ENCODE measurements around the gene MYO1A.
"Not testable (repeated sequence)": the region's sequence is repeated elsewhere in the genome, so short reads cannot be mapped to it uniquely, and the experiment has no call there.

MYO1A gene

DNA sequence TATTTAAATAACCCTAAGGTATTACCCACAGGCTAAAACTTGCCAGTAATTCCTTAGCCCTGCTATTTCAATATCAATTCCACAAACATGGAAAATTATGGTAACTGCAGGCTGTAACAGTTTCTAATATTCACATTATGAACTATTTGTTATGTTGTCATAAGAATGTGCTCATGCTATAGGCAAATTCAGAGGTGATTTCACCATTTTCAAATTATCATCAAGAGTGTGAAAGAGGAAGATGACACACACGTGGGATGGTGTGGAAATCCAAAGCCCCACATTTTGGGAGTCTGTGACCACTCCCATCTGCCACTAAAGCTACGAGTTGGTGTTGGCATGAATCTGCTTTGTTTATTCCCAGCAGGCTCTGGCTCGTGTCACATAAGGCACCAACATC, 5.9 kb upstream of the MYO1A start:
- DNase-seq (no peak), ATAC-seq (ENCODE audit: insufficient read depth, low read depth) (no peak)
- no peaks in the 10 kb centered on the region for H3K79me2 ChIP-seq (ENCODE audit: insufficient read depth, low read length)
- TF ChIP-seq, protein P1, sequence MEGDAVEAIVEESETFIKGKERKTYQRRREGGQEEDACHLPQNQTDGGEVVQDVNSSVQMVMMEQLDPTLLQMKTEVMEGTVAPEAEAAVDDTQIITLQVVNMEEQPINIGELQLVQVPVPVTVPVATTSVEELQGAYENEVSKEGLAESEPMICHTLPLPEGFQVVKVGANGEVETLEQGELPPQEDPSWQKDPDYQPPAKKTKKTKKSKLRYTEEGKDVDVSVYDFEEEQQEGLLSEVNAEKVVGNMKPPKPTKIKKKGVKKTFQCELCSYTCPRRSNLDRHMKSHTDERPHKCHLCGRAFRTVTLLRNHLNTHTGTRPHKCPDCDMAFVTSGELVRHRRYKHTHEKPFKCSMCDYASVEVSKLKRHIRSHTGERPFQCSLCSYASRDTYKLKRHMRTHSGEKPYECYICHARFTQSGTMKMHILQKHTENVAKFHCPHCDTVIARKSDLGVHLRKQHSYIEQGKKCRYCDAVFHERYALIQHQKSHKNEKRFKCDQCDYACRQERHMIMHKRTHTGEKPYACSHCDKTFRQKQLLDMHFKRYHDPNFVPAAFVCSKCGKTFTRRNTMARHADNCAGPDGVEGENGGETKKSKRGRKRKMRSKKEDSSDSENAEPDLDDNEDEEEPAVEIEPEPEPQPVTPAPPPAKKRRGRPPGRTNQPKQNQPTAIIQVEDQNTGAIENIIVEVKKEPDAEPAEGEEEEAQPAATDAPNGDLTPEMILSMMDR (IDR thresholded peaks at IDR 0.05; ENCODE audit: borderline replicate concordance, extremely low read depth, low read length, poor library complexity, severe bottlenecking) = no peak
- no peak for TF ChIP-seq EZH2 (IDR thresholded peaks at IDR 0.05; ENCODE audit: borderline replicate concordance, low read depth, low read length, severe bottlenecking)
- no peak overlapping the region for H3K4me2 ChIP-seq (ENCODE audit: insufficient read depth, low read length)
- no peak overlapping the region for H2AFZ ChIP-seq (ENCODE audit: low read depth, low read length)
- H3K4me3 ChIP-seq (ENCODE audit: low read depth in 1 of 2, low read length in 2 of 2) = no peak overlapping the region
- peaks cover 50% of the 10 kb centered on the region for H3K36me3 ChIP-seq (ENCODE audit: insufficient read depth, low read length)
- H3K9me3 ChIP-seq (ENCODE audit: insufficient read depth, low read length, severe bottlenecking) = no peaks in the 10 kb centered on the region
- no peaks in the 10 kb centered on the region for H4K20me1 ChIP-seq (ENCODE audit: insufficient read depth, low read length)
- H3K4me1 ChIP-seq (ENCODE audit: insufficient read depth, low read length) = no peaks in the 10 kb centered on the region
- no peak overlapping the region for H3K27ac ChIP-seq (ENCODE audit: low read length)
- H3K9ac ChIP-seq (ENCODE audit: low read depth, low read length) = no peak overlapping the region
- no peaks in the 10 kb centered on the region for H3K27me3 ChIP-seq (ENCODE audit: insufficient read depth, low read length, poor library complexity)

- H3K4me1 ChIP-seq (ENCODE audit: insufficient read depth, low read length); H3K4me2 ChIP-seq (ENCODE audit: insufficient read depth, low read length); H3K27ac ChIP-seq (ENCODE audit: low read length); H3K27me3 ChIP-seq (ENCODE audit: insufficient read depth, low read length, poor library complexity); H2AFZ ChIP-seq (ENCODE audit: low read depth, low read length); H3K79me2 ChIP-seq (ENCODE audit: insufficient read depth, low read length); DNase-seq; ATAC-seq (ENCODE audit: insufficient read depth, low read depth); H3K9me3 ChIP-seq (ENCODE audit: insufficient read depth, low read length, severe bottlenecking); H3K4me3 ChIP-seq (ENCODE audit: low read depth in 1 of 2, low read length in 2 of 2); H3K9ac ChIP-seq (ENCODE audit: low read depth, low read length); H4K20me1 ChIP-seq (ENCODE audit: insufficient read depth, low read length): not testable (repeated sequence)
- peaks cover 31% of the 10 kb centered on the region for H3K36me3 ChIP-seq (ENCODE audit: insufficient read depth, low read length)
These were observed 4.0 kb upstream of the MYO1A start for GRCh38 chr12:57053901-57054300.

- H3K27me3 ChIP-seq (ENCODE audit: insufficient read depth, low read length, poor library complexity); H3K4me1 ChIP-seq (ENCODE audit: insufficient read depth, low read length); H3K4me3 ChIP-seq (ENCODE audit: low read depth in 1 of 2, low read length in 2 of 2); H4K20me1 ChIP-seq (ENCODE audit: insufficient read depth, low read length); DNase-seq; H3K4me2 ChIP-seq (ENCODE audit: insufficient read depth, low read length); H3K27ac ChIP-seq (ENCODE audit: low read length); H2AFZ ChIP-seq (ENCODE audit: low read depth, low read length); H3K9me3 ChIP-seq (ENCODE audit: insufficient read depth, low read length, severe bottlenecking); H3K79me2 ChIP-seq (ENCODE audit: insufficient read depth, low read length); ATAC-seq (ENCODE audit: insufficient read depth, low read depth); H3K9ac ChIP-seq (ENCODE audit: low read depth, low read length): not testable (repeated sequence)
- peaks cover 23% of the 10 kb centered on the region for H3K36me3 ChIP-seq (ENCODE audit: insufficient read depth, low read length)
These were observed 3.2 kb upstream of the MYO1A start for GRCh38 chr12:57053146-57053545.

- H3K4me2 ChIP-seq (ENCODE audit: insufficient read depth, low read length) = no peak overlapping the region
- ATAC-seq (ENCODE audit: insufficient read depth, low read depth) (no peak), DNase-seq (no peak)
- H4K20me1 ChIP-seq (ENCODE audit: insufficient read depth, low read length) = no peaks in the 10 kb centered on the region
- H3K36me3 ChIP-seq (ENCODE audit: insufficient read depth, low read length) = peaks cover 3% of the 10 kb centered on the region; the same call in 1 of the 2 replicates
- H3K4me1 ChIP-seq (ENCODE audit: insufficient read depth, low read length) = peaks cover 31% of the 10 kb centered on the region
- H3K9ac ChIP-seq (ENCODE audit: low read depth, low read length) = no peak overlapping the region
- no peak overlapping the region for H3K27ac ChIP-seq (ENCODE audit: low read length)
- H3K4me3 ChIP-seq (ENCODE audit: low read depth in 1 of 2, low read length in 2 of 2) = no peak overlapping the region
- no peaks in the 10 kb centered on the region for H3K9me3 ChIP-seq (ENCODE audit: insufficient read depth, low read length, severe bottlenecking)
- no peak for TF ChIP-seq EZH2 (IDR thresholded peaks at IDR 0.05; ENCODE audit: borderline replicate concordance, low read depth, low read length, severe bottlenecking)
- TF ChIP-seq, protein P1 (IDR thresholded peaks at IDR 0.05; ENCODE audit: borderline replicate concordance, extremely low read depth, low read length, poor library complexity, severe bottlenecking) = no peak
- no peaks in the 10 kb centered on the region for H3K79me2 ChIP-seq (ENCODE audit: insufficient read depth, low read length)
- H2AFZ ChIP-seq (ENCODE audit: low read depth, low read length) = no peak overlapping the region
- H3K27me3 ChIP-seq (ENCODE audit: insufficient read depth, low read length, poor library complexity) = no peaks in the 10 kb centered on the region
These were observed 1.1 kb upstream of the MYO1A start for GRCh38 chr12:57051011-57051410.

All from DND-41 (cell line).